Measurements from ENCODE around the gene STXBP5L.
"Not testable (repeated sequence)": the region's sequence is repeated elsewhere in the genome, so short reads cannot be mapped to it uniquely, and the experiment has no call there.

STXBP5L gene

GRCh38 chr3:121111914-121112612 is 204.1 kb downstream of the STXBP5L start:
- H3K4me2 ChIP-seq = no peak overlapping the region
- no peak overlapping the region for H3K9ac ChIP-seq
- H3K4me1 ChIP-seq = 0 out of 2 replicates have a peak, but pooled peaks cover 3% of the 10 kb centered on the region
- no peak overlapping the region for H3K27ac ChIP-seq
- H3K36me3 ChIP-seq = peaks cover 5% of the 10 kb centered on the region; the same call in 1 of the 2 replicates
- no peak overlapping the region for H3K4me3 ChIP-seq
- no peak for TF ChIP-seq Cebpa-rat (IDR thresholded peaks at IDR 0.05)
- H4K20me1 ChIP-seq = no peaks in the 10 kb centered on the region
- H3K9me3 ChIP-seq = no peaks in the 10 kb centered on the region
- H3K27me3 ChIP-seq = no peaks in the 10 kb centered on the region

- Histone ChIP-seq H3K4me3 (no peak overlapping the region), H3K9me3 (no peaks in the 10 kb centered on the region), H3K9ac (no peak overlapping the region), H3K4me1 (no peaks in the 10 kb centered on the region), H4K20me1 (no peaks in the 10 kb centered on the region), H3K27me3 (no peaks in the 10 kb centered on the region), H3K27ac (no peak overlapping the region), H3K36me3 (no peaks in the 10 kb centered on the region), H3K4me2 (no peak overlapping the region)
- TF ChIP-seq Cebpa-rat (IDR thresholded peaks at IDR 0.05) = no peak
Observed at GRCh38 chr3:121126033-121126706, 218.2 kb downstream of the STXBP5L start.

GRCh38 chr3:121126707-121127035 is 218.7 kb downstream of the STXBP5L start:
- no peaks in the 10 kb centered on the region for H3K9me3 ChIP-seq
- no peaks in the 10 kb centered on the region for H3K4me1 ChIP-seq
- no peak overlapping the region for H3K9ac ChIP-seq
- H4K20me1 ChIP-seq = no peaks in the 10 kb centered on the region
- no peak for TF ChIP-seq Cebpa-rat (IDR thresholded peaks at IDR 0.05)
- H3K4me2 ChIP-seq = no peak overlapping the region
- no peaks in the 10 kb centered on the region for H3K36me3 ChIP-seq
- H3K4me3 ChIP-seq = no peak overlapping the region
- H3K27ac ChIP-seq = no peak overlapping the region
- no peaks in the 10 kb centered on the region for H3K27me3 ChIP-seq

- H3K9me3 ChIP-seq = no peaks in the 10 kb centered on the region
- no peaks in the 10 kb centered on the region for H3K36me3 ChIP-seq
- H3K4me1 ChIP-seq = no peaks in the 10 kb centered on the region; the same call in 1 of the 2 replicates
- no peak overlapping the region for H3K4me2 ChIP-seq
- H3K9ac ChIP-seq = no peak overlapping the region
- H4K20me1 ChIP-seq = no peaks in the 10 kb centered on the region
- no peak overlapping the region for H3K4me3 ChIP-seq
- TF ChIP-seq Cebpa-rat (IDR thresholded peaks at IDR 0.05) = no peak
- H3K27me3 ChIP-seq = no peaks in the 10 kb centered on the region
- H3K27ac ChIP-seq = no peak overlapping the region
Observed at GRCh38 chr3:121152573-121152972, 244.6 kb downstream of the STXBP5L start.

- Histone ChIP-seq H3K36me3 (no peaks in the 10 kb centered on the region), H3K4me1 (no peaks in the 10 kb centered on the region; the same call in 1 of the 2 replicates), H3K27me3 (no peaks in the 10 kb centered on the region), H4K20me1 (no peaks in the 10 kb centered on the region), H3K4me2 (no peak overlapping the region), H3K9ac (no peak overlapping the region), H3K27ac (no peak overlapping the region), H3K4me3 (no peak overlapping the region), H3K9me3 (no peaks in the 10 kb centered on the region)
- TF ChIP-seq Cebpa-rat (IDR thresholded peaks at IDR 0.05) = no peak
Observed at GRCh38 chr3:121153851-121154250, 245.8 kb downstream of the STXBP5L start.

GRCh38 chr3:121155028-121155427 is 247.0 kb downstream of the STXBP5L start:
- Histone ChIP-seq H3K4me3 (no peak overlapping the region), H3K9ac (no peak overlapping the region), H3K9me3 (no peaks in the 10 kb centered on the region), H4K20me1 (no peaks in the 10 kb centered on the region), H3K4me1 (no peaks in the 10 kb centered on the region; the same call in 1 of the 2 replicates), H3K27me3 (no peaks in the 10 kb centered on the region), H3K27ac (no peak overlapping the region), H3K36me3 (no peaks in the 10 kb centered on the region), H3K4me2 (no peak overlapping the region)
- TF ChIP-seq Cebpa-rat (IDR thresholded peaks at IDR 0.05) = no peak

GRCh38 chr3:121165397-121165837 is 257.4 kb downstream of the STXBP5L start:
- Histone ChIP-seq H4K20me1 (no peaks in the 10 kb centered on the region), H3K27ac (no peak overlapping the region), H3K27me3 (no peaks in the 10 kb centered on the region), H3K9me3 (no peaks in the 10 kb centered on the region), H3K4me3 (no peak overlapping the region), H3K9ac (no peak overlapping the region), H3K4me2 (no peak overlapping the region), H3K4me1 (no peaks in the 10 kb centered on the region), H3K36me3 (0 out of 2 replicates have a peak, but pooled peaks cover 7% of the 10 kb centered on the region)
- TF ChIP-seq Cebpa-rat (IDR thresholded peaks at IDR 0.05) = no peak

GRCh38 chr3:121167374-121168139 is 259.6 kb downstream of the STXBP5L start:
- TF ChIP-seq Cebpa-rat (IDR thresholded peaks at IDR 0.05) = no peak
- 0 out of 2 replicates have a peak, but pooled peaks cover 7% of the 10 kb centered on the region for H3K36me3 ChIP-seq

GRCh38 chr3:121175083-121175482 is 267.1 kb downstream of the STXBP5L start:
- H3K4me2 ChIP-seq = no peak overlapping the region
- no peaks in the 10 kb centered on the region for H4K20me1 ChIP-seq
- no peaks in the 10 kb centered on the region for H3K36me3 ChIP-seq
- no peak for TF ChIP-seq Cebpa-rat (IDR thresholded peaks at IDR 0.05)
- no peak overlapping the region for H3K27ac ChIP-seq
- no peak overlapping the region for H3K4me3 ChIP-seq
- peaks cover 9% of the 10 kb centered on the region for H3K4me1 ChIP-seq
- peaks cover 5% of the 10 kb centered on the region; the same call in 1 of the 2 replicates for H3K9me3 ChIP-seq
- no peak overlapping the region for H3K9ac ChIP-seq
- no peaks in the 10 kb centered on the region for H3K27me3 ChIP-seq

More at GRCh38 chr3:121167374-121168139, 259.6 kb downstream of the STXBP5L start:
- no peak overlapping the region for H3K9ac ChIP-seq
- H3K4me3 ChIP-seq = no peak overlapping the region
- no peaks in the 10 kb centered on the region; the same call in 1 of the 2 replicates for H3K9me3 ChIP-seq
- H4K20me1 ChIP-seq = no peaks in the 10 kb centered on the region
- H3K27me3 ChIP-seq = no peaks in the 10 kb centered on the region
- no peak overlapping the region for H3K27ac ChIP-seq
- no peaks in the 10 kb centered on the region for H3K4me1 ChIP-seq
- H3K4me2 ChIP-seq = no peak overlapping the region

- H3K9ac ChIP-seq, H3K4me2 ChIP-seq, H3K27me3 ChIP-seq, H3K4me1 ChIP-seq, H4K20me1 ChIP-seq, H3K4me3 ChIP-seq, H3K36me3 ChIP-seq, H3K27ac ChIP-seq: not testable (repeated sequence)
- peaks cover 33% of the 10 kb centered on the region for H3K9me3 ChIP-seq
Observed at GRCh38 chr3:121190626-121191025, 282.6 kb downstream of the STXBP5L start.

Measured in BLaER1 (cell line).